Tibial nerve (tissue), 4 donors: ENCODE results near the gene SHC2. TPM values are rescaled to one million over a fixed set of nuclear protein-coding genes. Genes with fewer than 3 reads are reported as not detected.

ENCODE experiments used
- DNase-seq, 2 donors: peaks; one replicate each; pipeline ENCODE4 v3.0.0-alpha.2; 2019; ENCODE audit warnings: low spot score in 2 of 2
- H3K27ac ChIP-seq, 4 donors: fragments of 200-600 bp; sonication (generic) in 3 of 4; one replicate each; pipeline ENCODE4 v1.5.1; 2017 to 2019; ENCODE audit warnings: mild to moderate bottlenecking in 1 of 4
- H3K27me3 ChIP-seq, 2 donors: fragments of 200-600 bp; sonication (generic) in 1 of 2; one replicate each; pipeline versions ENCODE4 v1.5.1 to v1.6.0; 2017 to 2019
- H3K36me3 ChIP-seq, 3 donors: fragments of 200-600 bp; sonication (generic); one replicate each; pipeline ENCODE4 v1.5.1; 2018 to 2019
- H3K4me1 ChIP-seq, 4 donors: fragments of 200-600 bp; sonication (generic) in 3 of 4; one replicate each; pipeline ENCODE4 v1.5.1; 2017 to 2019
- H3K4me3 ChIP-seq, 4 donors: fragments of 200-600 bp; sonication (generic) in 3 of 4; one replicate each; pipeline ENCODE4 v1.5.1; 2017 to 2019; ENCODE audit warnings: mild to moderate bottlenecking in 1 of 4, moderate library complexity in 1 of 4
- H3K9me3 ChIP-seq, 4 donors: fragments of 200-600 bp; sonication (generic) in 3 of 4; one replicate each; pipeline ENCODE4 v1.5.1; 2017 to 2019
- EP300 ChIP-seq, 2 donors: sonication (generic); formaldehyde crosslinking; IDR thresholded peaks; one replicate each; pipeline ENCODE4 v1.6.1; 2017; ENCODE audit warnings: antibody characterized with exemption in 2 of 2, mild to moderate bottlenecking in 1 of 2
- POLR2A ChIP-seq, 2 donors: fragments of 450-650 bp; IDR thresholded peaks; one replicate each; pipeline ENCODE4 v1.6.1; 2017; ENCODE audit warnings: antibody characterized with exemption in 2 of 2, mild to moderate bottlenecking in 2 of 2, moderate library complexity in 2 of 2
- WGBS, 2 donors: methylation state at CpG; one replicate each; pipeline ENCODE4 v1.1.5; 2018; 5-methylcytosine and 5-hydroxymethylcytosine counted together
- small RNA-seq: library from RNA; depleted of rRNA; stranded (forward); fragments of <200 nt; gene quantifications from one replicate; pipeline ENCODE3, GENCODE V24; 2016
- total RNA-seq, 4 donors: library from RNA; depleted of rRNA; stranded (reverse); fragments of >200 nt; gene quantifications; one replicate each; pipeline ENCODE4 v1.1.0, GENCODE V29; 2016
- TF ChIP-seq, protein P1 (sequence below), 5 experiments: fragments of 200-600 bp in 3 of 5; fragments of 450-650 bp in 2 of 5; sonication (generic) in 3 of 5; IDR thresholded peaks; one replicate each; pipeline ENCODE4 v1.5.1; 2016 to 2019; ENCODE audit warnings: antibody characterized with exemption in 5 of 5, mild to moderate bottlenecking in 3 of 5, moderate library complexity in 2 of 5

Gene SHC2
- total RNA-seq, 4 donors from 2014 or later = 13.5 to 41.1 (median 22.9) TPM

DNA sequence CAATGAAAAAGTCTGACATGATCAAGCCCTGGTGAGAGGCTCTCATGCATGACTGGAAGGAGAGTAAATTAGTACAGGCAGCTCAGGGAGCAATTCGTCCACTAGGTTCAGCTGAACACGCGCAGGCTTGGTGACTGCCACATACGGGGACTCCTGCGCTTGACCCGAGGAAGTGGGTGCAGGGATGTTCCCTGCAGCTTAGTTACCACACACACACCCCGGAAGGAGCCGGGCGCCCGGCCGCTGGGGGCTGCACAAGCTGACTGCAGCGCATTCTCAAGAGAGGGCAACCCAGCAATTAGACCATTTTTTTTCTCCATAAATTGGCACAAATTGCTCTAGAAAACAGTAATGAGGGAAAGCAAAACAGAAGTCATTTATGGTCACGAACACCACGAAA lies 93.3 kb downstream of the SHC2 start:
- WGBS, 2 donors = 86 to 88% methylated on average over 13 to 14 of the region's 14 CpGs

DNA sequence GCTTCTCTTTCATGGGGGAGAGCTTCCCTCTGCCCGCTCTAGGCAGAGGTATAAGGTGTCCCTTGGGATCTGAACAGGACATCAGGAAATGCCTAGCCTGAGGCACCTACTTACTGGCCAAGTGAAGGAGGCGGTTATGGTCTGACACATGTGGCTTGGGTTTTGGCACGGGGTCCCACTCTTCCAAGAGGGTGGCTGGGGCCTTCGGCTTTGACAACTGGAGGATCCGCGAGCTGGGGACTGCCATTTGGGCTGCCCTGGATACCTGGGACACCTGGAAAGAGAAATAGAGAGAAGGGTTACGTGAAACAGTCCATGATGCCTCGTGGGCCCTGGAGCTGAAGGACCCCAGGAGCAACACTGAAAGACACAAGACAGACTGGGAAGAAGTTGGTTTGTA lies 93.9 kb downstream of the SHC2 start:
- Histone ChIP-seq H3K4me1 (no peaks in the 10 kb centered on the region), H3K9me3 (peaks cover 0 to 2% (median 0%) of the 10 kb centered on the region in 4 donors), H3K27ac (no peak overlapping the region), H3K36me3 (no peaks in the 10 kb centered on the region), H3K27me3 (peaks cover 0 to 29% of the 10 kb centered on the region in 2 donors), H3K4me3 (no peak overlapping the region)
- TF ChIP-seq POLR2A (IDR thresholded peaks at IDR 0.05) = no peak
- TF ChIP-seq EP300 (IDR thresholded peaks at IDR 0.05) = no peak
- TF ChIP-seq, protein P1, sequence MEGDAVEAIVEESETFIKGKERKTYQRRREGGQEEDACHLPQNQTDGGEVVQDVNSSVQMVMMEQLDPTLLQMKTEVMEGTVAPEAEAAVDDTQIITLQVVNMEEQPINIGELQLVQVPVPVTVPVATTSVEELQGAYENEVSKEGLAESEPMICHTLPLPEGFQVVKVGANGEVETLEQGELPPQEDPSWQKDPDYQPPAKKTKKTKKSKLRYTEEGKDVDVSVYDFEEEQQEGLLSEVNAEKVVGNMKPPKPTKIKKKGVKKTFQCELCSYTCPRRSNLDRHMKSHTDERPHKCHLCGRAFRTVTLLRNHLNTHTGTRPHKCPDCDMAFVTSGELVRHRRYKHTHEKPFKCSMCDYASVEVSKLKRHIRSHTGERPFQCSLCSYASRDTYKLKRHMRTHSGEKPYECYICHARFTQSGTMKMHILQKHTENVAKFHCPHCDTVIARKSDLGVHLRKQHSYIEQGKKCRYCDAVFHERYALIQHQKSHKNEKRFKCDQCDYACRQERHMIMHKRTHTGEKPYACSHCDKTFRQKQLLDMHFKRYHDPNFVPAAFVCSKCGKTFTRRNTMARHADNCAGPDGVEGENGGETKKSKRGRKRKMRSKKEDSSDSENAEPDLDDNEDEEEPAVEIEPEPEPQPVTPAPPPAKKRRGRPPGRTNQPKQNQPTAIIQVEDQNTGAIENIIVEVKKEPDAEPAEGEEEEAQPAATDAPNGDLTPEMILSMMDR (IDR thresholded peaks at IDR 0.05) = no peak
- no peak for DNase-seq
- WGBS, 2 donors = 85 to 94% methylated on average over 8 of the region's 8 CpGs

More for the DNA sequence above, 93.3 kb downstream of the SHC2 start:
- H3K9me3 ChIP-seq = peaks cover 0 to 2% (median 0%) of the 10 kb centered on the region in 4 donors
- no peak overlapping the region for H3K27ac ChIP-seq
- H3K4me3 ChIP-seq = no peak overlapping the region
- DNase-seq = no peak
- no peaks in the 10 kb centered on the region for H3K4me1 ChIP-seq
- TF ChIP-seq POLR2A (IDR thresholded peaks at IDR 0.05) = no peak
- TF ChIP-seq, protein P1 (IDR thresholded peaks at IDR 0.05) = no peak
- no peak for TF ChIP-seq EP300 (IDR thresholded peaks at IDR 0.05)
- H3K36me3 ChIP-seq = no peaks in the 10 kb centered on the region
- peaks cover 0 to 35% of the 10 kb centered on the region in 2 donors for H3K27me3 ChIP-seq

Small RNA genes within 50 kb of the gene (small RNA-seq; reads per million reads assigned to genes)
- gene RNA5SP462 = not detected

Other genes with a start within 250 kb of the SHC2 start
- 10 to 100 TPM in 2 of 4 donors, 1 to 10 TPM in 2; 2.5 to 22.2 (median 9.3) TPM for gene PLPP2, start 169.6 kb downstream of the SHC2 start, total RNA-seq
- 10 to 100 TPM; 17.8 to 20.7 (median 19.1) TPM for gene MIER2, start 116.2 kb downstream of the SHC2 start, total RNA-seq
- 1 to 10 TPM in 2 of 4 donors, under 1 TPM in 2; 0.21 to 2.7 (median 1.5) TPM for gene C2CD4C, start 51.9 kb downstream of the SHC2 start, total RNA-seq
- gene MADCAM1, start 35.5 kb upstream of the SHC2 start, total RNA-seq = under 1 TPM in 1 of 4 donors, not detected in 3; 0.21 TPM
- 100 to 1,000 TPM; 108 to 131 (median 115) TPM for gene TPGS1, start 46.5 kb upstream of the SHC2 start, total RNA-seq
- 100 to 1,000 TPM in 1 of 4 donors, 10 to 100 TPM in 3; 60.7 to 110 (median 73.4) TPM for gene CDC34, start 70.7 kb upstream of the SHC2 start, total RNA-seq
- gene GZMM, start 83.0 kb upstream of the SHC2 start, total RNA-seq = 1 to 10 TPM in 1 of 4 donors, not detected in 3; 2.5 TPM
- gene BSG, start 111.6 kb upstream of the SHC2 start, total RNA-seq = 100 to 1,000 TPM; 303 to 400 (median 324) TPM
- gene HCN2, start 128.8 kb upstream of the SHC2 start, total RNA-seq = under 1 TPM in 1 of 4 donors, not detected in 3; 0.59 TPM
- gene POLRMT, start 172.5 kb upstream of the SHC2 start, total RNA-seq = 10 to 100 TPM; 28.2 to 73.5 (median 51.5) TPM
- 1 to 10 TPM in 3 of 4 donors, under 1 TPM in 1; 0.30 to 9.0 (median 3.4) TPM for gene FGF22, start 178.8 kb upstream of the SHC2 start, total RNA-seq
- gene RNF126, start 202.2 kb upstream of the SHC2 start, total RNA-seq = 10 to 100 TPM; 38.0 to 90.9 (median 55.3) TPM
- gene FSTL3, start 215.4 kb upstream of the SHC2 start, total RNA-seq = 100 to 1,000 TPM; 582 to 977 (median 642) TPM
- gene PRSS57, start 234.4 kb upstream of the SHC2 start, total RNA-seq = not detected
- 100 to 1,000 TPM in 1 of 4 donors, 10 to 100 TPM in 3; 65.7 to 101 (median 98.0) TPM for gene PALM, start 247.9 kb upstream of the SHC2 start, total RNA-seq